ENCODE results near the gene WNT2B. TPM values are rescaled to one million over a fixed set of nuclear protein-coding genes. Genes with fewer than 3 reads are reported as not detected.

The WNT2B gene
- total RNA-seq, 1 experiment from 2014 or later: 5.8 TPM

- Mint-ChIP-seq H3K27ac (ENCODE audit: unreplicated experiment) (no peak overlapping the region), H3K27me3 (ENCODE audit: unreplicated experiment) (peaks cover 41% of the 10 kb centered on the region), H3K36me3 (ENCODE audit: insufficient read depth, unreplicated experiment) (peaks cover 17% of the 10 kb centered on the region), H3K4me1 (ENCODE audit: low read depth, unreplicated experiment) (no peaks in the 10 kb centered on the region), H3K9me3 (ENCODE audit: low read depth, unreplicated experiment) (no peaks in the 10 kb centered on the region), H3K4me3 (ENCODE audit: low read depth, unreplicated experiment) (peak overlapping the region; percentile 69)
- intact Hi-C loops (cut with micrococcal nuclease; ENCODE audit: unreplicated experiment): loop anchor here (10.0 kb wide), 1 partner anchor 107 kb away; the partner anchor contains the start of genes CAPZA1 and ST7L
- DNase-seq: no peak
- no TSS peak for BruUV-seq (replicated peaks)
- CTCF ChIA-PET: no interaction called here
- TF ChIP-seq, protein P1, sequence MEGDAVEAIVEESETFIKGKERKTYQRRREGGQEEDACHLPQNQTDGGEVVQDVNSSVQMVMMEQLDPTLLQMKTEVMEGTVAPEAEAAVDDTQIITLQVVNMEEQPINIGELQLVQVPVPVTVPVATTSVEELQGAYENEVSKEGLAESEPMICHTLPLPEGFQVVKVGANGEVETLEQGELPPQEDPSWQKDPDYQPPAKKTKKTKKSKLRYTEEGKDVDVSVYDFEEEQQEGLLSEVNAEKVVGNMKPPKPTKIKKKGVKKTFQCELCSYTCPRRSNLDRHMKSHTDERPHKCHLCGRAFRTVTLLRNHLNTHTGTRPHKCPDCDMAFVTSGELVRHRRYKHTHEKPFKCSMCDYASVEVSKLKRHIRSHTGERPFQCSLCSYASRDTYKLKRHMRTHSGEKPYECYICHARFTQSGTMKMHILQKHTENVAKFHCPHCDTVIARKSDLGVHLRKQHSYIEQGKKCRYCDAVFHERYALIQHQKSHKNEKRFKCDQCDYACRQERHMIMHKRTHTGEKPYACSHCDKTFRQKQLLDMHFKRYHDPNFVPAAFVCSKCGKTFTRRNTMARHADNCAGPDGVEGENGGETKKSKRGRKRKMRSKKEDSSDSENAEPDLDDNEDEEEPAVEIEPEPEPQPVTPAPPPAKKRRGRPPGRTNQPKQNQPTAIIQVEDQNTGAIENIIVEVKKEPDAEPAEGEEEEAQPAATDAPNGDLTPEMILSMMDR (IDR thresholded peaks at IDR 0.05; ENCODE audit: unreplicated experiment): no peak
Observed at GRCh38 chr1:112507336-112507735, 1.4 kb upstream of the WNT2B start.

- BruUV-seq (replicated peaks): no TSS peak
- CTCF ChIA-PET: no interaction called here
- intact Hi-C loops (cut with micrococcal nuclease; ENCODE audit: unreplicated experiment): loop anchor here (10.0 kb wide), 1 partner anchor 107 kb away; the partner anchor contains the start of genes CAPZA1 and ST7L
- Mint-ChIP-seq H3K4me1 (ENCODE audit: low read depth, unreplicated experiment) (no peaks in the 10 kb centered on the region), H3K27ac (ENCODE audit: unreplicated experiment) (no peak overlapping the region), H3K27me3 (ENCODE audit: unreplicated experiment) (peaks cover 36% of the 10 kb centered on the region), H3K4me3 (ENCODE audit: low read depth, unreplicated experiment) (peak overlapping the region; percentile 69), H3K36me3 (ENCODE audit: insufficient read depth, unreplicated experiment) (peaks cover 17% of the 10 kb centered on the region), H3K9me3 (ENCODE audit: low read depth, unreplicated experiment) (no peaks in the 10 kb centered on the region)
- peak; percentile 13 for DNase-seq
- TF ChIP-seq, protein P1 (IDR thresholded peaks at IDR 0.05; ENCODE audit: unreplicated experiment): no peak
Observed at GRCh38 chr1:112507921-112508277, 866 bp upstream of the WNT2B start.

- peak overlapping the region; percentile 69 for H3K4me3 Mint-ChIP-seq (ENCODE audit: low read depth, unreplicated experiment)
- H3K9me3 Mint-ChIP-seq (ENCODE audit: low read depth, unreplicated experiment): no peaks in the 10 kb centered on the region
- DNase-seq: peak; percentile 14
- CTCF ChIA-PET: no interaction called here
- intact Hi-C loops (cut with micrococcal nuclease; ENCODE audit: unreplicated experiment): loop anchor here (10.0 kb wide), 1 partner anchor 106 kb away; the partner anchor contains the start of genes CAPZA1 and ST7L
- TF ChIP-seq, protein P1 (IDR thresholded peaks at IDR 0.05; ENCODE audit: unreplicated experiment): no peak
- H3K4me1 Mint-ChIP-seq (ENCODE audit: low read depth, unreplicated experiment): no peaks in the 10 kb centered on the region
- H3K27ac Mint-ChIP-seq (ENCODE audit: unreplicated experiment): no peak overlapping the region
- peaks cover 17% of the 10 kb centered on the region for H3K36me3 Mint-ChIP-seq (ENCODE audit: insufficient read depth, unreplicated experiment)
- no TSS peak for BruUV-seq (replicated peaks)
- H3K27me3 Mint-ChIP-seq (ENCODE audit: unreplicated experiment): peaks cover 23% of the 10 kb centered on the region
Observed at GRCh38 chr1:112509005-112509659, 367 bp downstream of the WNT2B start.

DNA sequence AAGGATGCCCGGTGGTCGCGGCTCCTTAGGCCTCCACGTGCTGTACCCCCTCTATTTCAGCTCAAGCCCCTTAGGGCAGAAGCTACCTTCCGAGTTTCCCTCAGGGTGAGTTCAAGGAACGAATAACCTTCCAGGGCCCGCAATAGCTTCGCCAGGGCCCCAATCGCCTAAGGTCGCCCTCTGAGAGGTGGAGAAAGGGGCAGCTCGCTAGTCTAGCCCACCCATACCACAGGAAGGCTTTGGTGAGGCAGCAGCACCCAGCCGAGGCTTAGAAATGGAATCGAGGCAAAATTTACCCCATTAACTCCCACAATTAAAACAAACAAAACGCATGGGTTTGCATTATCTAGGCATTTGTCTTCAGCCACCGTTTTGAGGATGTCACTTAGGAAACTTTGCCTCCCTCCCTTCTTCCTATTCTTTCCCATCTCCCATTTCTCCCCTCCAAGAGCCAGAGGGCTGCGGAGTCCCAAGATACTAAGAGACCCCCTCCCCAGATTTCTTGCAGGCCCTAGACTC is 954 bp downstream of the WNT2B start:
- intact Hi-C loops (cut with micrococcal nuclease; ENCODE audit: unreplicated experiment): loop anchor here (10.0 kb wide), 1 partner anchor 105 kb away; the partner anchor contains the start of genes CAPZA1 and ST7L
- peaks cover 17% of the 10 kb centered on the region for H3K36me3 Mint-ChIP-seq (ENCODE audit: insufficient read depth, unreplicated experiment)
- H3K4me3 Mint-ChIP-seq (ENCODE audit: low read depth, unreplicated experiment): peak overlapping the region; percentile 69
- no TSS peak for BruUV-seq (replicated peaks)
- CTCF ChIA-PET: no interaction called here
- peaks cover 17% of the 10 kb centered on the region for H3K27me3 Mint-ChIP-seq (ENCODE audit: unreplicated experiment)
- no peaks in the 10 kb centered on the region for H3K4me1 Mint-ChIP-seq (ENCODE audit: low read depth, unreplicated experiment)
- peak overlapping the region; percentile 16 for H3K27ac Mint-ChIP-seq (ENCODE audit: unreplicated experiment)
- TF ChIP-seq, protein P1 (IDR thresholded peaks at IDR 0.05; ENCODE audit: unreplicated experiment): no peak
- H3K9me3 Mint-ChIP-seq (ENCODE audit: low read depth, unreplicated experiment): no peaks in the 10 kb centered on the region
- DNase-seq: no peak
